OCI-LY1 (cell line): Measurements from ENCODE around the gene NHERF2.

Experiments used
- H2AFZ ChIP-seq: fragments of 200-600 bp; sonication (generic), shearing (Covaris generic); 2 replicates; pipeline ENCODE4 v1.6.0; 2014; ENCODE audit warnings: antibody characterized with exemption, mild to moderate bottlenecking, low read length
- H3F3A ChIP-seq: fragments of 200-600 bp; sonication (generic), shearing (Covaris generic); 2 replicates; pipeline ENCODE4 v1.6.0; 2014; ENCODE audit warnings: mild to moderate bottlenecking, antibody characterized with exemption, low read length, moderate library complexity; ENCODE audit not compliant: insufficient read depth
- H3K27ac ChIP-seq: fragments of 200-600 bp; sonication (generic); 2 replicates; pipeline ENCODE4 v1.5.1; 2014; ENCODE audit warnings: low read length, mixed run types, mild to moderate bottlenecking, low read depth; ENCODE audit not compliant: poor library complexity, severe bottlenecking
- H3K27me3 ChIP-seq: fragments of 200-600 bp; sonication (generic); 2 replicates; pipeline ENCODE4 v1.6.0; 2014; ENCODE audit warnings: antibody characterized with exemption, mild to moderate bottlenecking, low read length, moderate library complexity; ENCODE audit not compliant: insufficient read depth
- H3K36me3 ChIP-seq: fragments of 200-600 bp; sonication (generic); 2 replicates; pipeline ENCODE4 v1.6.1; 2014; ENCODE audit warnings: mild to moderate bottlenecking, antibody characterized with exemption, low read length, moderate library complexity, mixed read lengths; ENCODE audit not compliant: insufficient read depth
- H3K4me1 ChIP-seq: fragments of 200-600 bp; sonication (generic); 2 replicates; pipeline ENCODE4 v1.5.1; 2014; ENCODE audit warnings: mild to moderate bottlenecking, low read length, moderate library complexity; ENCODE audit not compliant: insufficient read depth, severe bottlenecking
- H3K4me2 ChIP-seq: fragments of 200-600 bp; sonication (generic), shearing (Covaris generic); 2 replicates; pipeline ENCODE4 v1.6.1; 2014; ENCODE audit warnings: low read length
- H3K4me3 ChIP-seq: fragments of 200-600 bp; sonication (generic); 2 replicates; pipeline ENCODE4 v1.5.1; 2014; ENCODE audit warnings: low read length, low read depth, mild to moderate bottlenecking, mixed read lengths; ENCODE audit not compliant: poor library complexity, severe bottlenecking
- H3K79me2 ChIP-seq: fragments of 200-600 bp; shearing (Covaris generic); 2 replicates; pipeline ENCODE4 v1.6.1; 2016; ENCODE audit warnings: mixed run types, low read length, mixed read lengths; ENCODE audit not compliant: insufficient read depth
- H3K9ac ChIP-seq: fragments of 200-600 bp; sonication (generic), shearing (Covaris generic); 2 replicates; pipeline ENCODE4 v1.6.1; 2014; ENCODE audit warnings: mild to moderate bottlenecking, low read length, mixed read lengths
- H3K9me2 ChIP-seq: fragments of 200-600 bp; sonication (generic), shearing (Covaris generic); 2 replicates; pipeline ENCODE4 v1.6.1; 2014; ENCODE audit warnings: low read depth, mild to moderate bottlenecking, low read length, mixed read lengths
- H3K9me3 ChIP-seq: fragments of 200-600 bp; shearing (Covaris generic); 2 replicates; pipeline ENCODE4 v1.6.1; 2014; ENCODE audit warnings: low read length, mixed read lengths
- H4K20me1 ChIP-seq: fragments of 200-600 bp; sonication (generic), shearing (Covaris generic); 2 replicates; pipeline ENCODE4 v1.6.0; 2016; ENCODE audit warnings: mild to moderate bottlenecking, low read length; ENCODE audit not compliant: insufficient read depth
- EZH2 ChIP-seq: fragments of 200-600 bp; sonication (generic), shearing (Covaris generic); IDR thresholded peaks from 2 replicates; pipeline ENCODE4 v1.8.0; 2017; ENCODE audit warnings: borderline replicate concordance, mixed run types, mild to moderate bottlenecking, antibody characterized with exemption, low read length, moderate library complexity, mixed read lengths
- TF ChIP-seq, protein P1 (sequence below): fragments of 200-600 bp; sonication (generic), shearing (Covaris generic); IDR thresholded peaks from 2 replicates; pipeline ENCODE4 v1.5.1; 2017; ENCODE audit warnings: mild to moderate bottlenecking, antibody characterized with exemption, low read length, moderate library complexity, mixed read lengths

Gene NHERF2

DNA sequence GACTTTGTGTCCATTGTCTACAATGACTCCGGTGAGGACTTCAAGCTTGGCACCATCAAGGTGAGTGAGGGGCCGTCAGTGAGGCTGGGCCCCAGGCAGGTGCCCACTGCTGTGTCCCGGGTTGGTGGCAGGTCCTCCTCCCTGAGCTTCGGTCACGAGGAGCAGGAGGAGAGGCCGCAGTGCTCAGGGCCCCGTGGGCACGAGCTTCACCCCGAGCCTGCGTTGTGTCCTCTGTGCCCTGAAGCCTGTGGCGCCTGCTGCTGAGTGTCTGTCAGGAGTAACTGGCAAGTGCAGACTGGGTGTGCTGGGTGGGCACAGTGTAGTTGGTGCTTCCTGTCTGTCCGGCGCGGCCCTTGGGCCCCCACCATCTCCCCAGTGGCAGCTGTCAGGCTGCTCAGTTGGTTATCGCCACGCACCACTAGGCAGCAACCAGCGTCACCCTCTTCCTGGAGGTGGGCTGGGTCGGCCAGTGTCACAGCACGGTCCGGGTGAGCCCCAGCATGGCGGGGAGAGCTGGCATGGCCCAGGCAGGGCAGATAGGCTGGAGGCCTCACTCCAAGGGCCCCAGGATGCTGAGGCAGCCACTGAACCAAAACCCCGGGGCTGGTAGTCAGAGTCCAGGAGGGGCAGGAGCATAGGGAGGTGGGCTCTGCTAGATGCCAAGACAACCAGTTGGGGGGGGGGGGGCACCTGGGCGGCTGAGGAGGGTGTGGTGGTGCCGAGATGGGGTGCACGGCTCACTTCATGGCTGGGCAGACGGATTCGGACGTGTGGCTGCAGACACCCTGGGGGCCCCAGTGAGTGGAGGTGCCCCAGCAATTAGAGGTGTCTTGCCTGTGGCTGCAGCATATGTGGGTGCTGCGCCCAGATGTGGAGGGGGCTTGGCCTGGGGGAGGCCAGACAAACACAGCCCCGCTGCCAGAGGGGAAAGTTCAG lies 60.4 kb downstream of the NHERF2 start:
- H3K36me3 ChIP-seq, result peaks cover 47% of the 10 kb centered on the region

DNA sequence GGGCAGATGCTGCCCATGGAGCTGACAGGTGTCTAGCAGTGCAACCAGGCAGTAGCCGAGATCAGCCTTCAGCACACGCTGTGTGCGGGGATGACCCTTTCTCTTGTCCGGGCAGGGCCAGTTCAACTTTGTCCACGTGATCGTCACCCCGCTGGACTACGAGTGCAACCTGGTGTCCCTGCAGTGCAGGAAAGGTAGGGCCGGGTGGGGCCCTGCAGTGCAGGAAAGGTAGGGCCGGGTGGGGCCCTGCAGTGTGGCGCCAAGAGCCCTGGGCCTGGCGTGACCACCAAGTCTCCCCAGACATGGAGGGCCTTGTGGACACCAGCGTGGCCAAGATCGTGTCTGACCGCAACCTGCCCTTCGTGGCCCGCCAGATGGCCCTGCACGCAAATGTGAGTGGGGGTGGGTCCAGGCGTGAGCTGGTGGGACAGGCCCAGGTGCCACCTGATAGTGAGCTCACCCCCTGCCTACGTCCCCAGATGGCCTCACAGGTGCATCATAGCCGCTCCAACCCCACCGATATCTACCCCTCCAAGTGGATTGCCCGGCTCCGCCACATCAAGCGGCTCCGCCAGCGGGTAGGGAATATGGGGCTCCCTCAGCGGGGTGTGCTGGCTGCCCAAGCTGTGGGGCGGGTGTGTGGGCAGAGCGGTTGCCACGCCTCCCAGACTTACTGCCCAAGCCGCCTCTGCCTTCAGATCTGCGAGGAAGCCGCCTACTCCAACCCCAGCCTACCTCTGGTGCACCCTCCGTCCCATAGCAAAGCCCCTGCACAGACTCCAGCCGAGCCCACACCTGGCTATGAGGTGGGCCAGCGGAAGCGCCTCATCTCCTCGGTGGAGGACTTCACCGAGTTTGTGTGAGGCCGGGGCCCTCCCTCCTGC lies 61.3 kb downstream of the NHERF2 start:
- Histone ChIP-seq H3K9me3 (no peaks in the 10 kb centered on the region), H3K27ac (no peak overlapping the region), H3K4me1 (peaks cover 18% of the 10 kb centered on the region), H3F3A (no peaks in the 10 kb centered on the region), H3K36me3 (peaks cover 43% of the 10 kb centered on the region), H3K9me2 (no peaks in the 10 kb centered on the region), H3K4me3 (no peak overlapping the region), H3K9ac (no peak overlapping the region), H2AFZ (no peak overlapping the region), H3K4me2 (no peak overlapping the region), H4K20me1 (no peaks in the 10 kb centered on the region), H3K27me3 (no peaks in the 10 kb centered on the region), H3K79me2 (no peaks in the 10 kb centered on the region)
- TF ChIP-seq, protein P1, sequence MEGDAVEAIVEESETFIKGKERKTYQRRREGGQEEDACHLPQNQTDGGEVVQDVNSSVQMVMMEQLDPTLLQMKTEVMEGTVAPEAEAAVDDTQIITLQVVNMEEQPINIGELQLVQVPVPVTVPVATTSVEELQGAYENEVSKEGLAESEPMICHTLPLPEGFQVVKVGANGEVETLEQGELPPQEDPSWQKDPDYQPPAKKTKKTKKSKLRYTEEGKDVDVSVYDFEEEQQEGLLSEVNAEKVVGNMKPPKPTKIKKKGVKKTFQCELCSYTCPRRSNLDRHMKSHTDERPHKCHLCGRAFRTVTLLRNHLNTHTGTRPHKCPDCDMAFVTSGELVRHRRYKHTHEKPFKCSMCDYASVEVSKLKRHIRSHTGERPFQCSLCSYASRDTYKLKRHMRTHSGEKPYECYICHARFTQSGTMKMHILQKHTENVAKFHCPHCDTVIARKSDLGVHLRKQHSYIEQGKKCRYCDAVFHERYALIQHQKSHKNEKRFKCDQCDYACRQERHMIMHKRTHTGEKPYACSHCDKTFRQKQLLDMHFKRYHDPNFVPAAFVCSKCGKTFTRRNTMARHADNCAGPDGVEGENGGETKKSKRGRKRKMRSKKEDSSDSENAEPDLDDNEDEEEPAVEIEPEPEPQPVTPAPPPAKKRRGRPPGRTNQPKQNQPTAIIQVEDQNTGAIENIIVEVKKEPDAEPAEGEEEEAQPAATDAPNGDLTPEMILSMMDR, result no peak
- TF ChIP-seq EZH2, result no peak

More for the DNA sequence above, 60.4 kb downstream of the NHERF2 start:
- Histone ChIP-seq H3K4me3 (no peak overlapping the region), H3K4me1 (peaks cover 18% of the 10 kb centered on the region), H3K79me2 (no peaks in the 10 kb centered on the region), H3K4me2 (no peak overlapping the region), H2AFZ (no peak overlapping the region), H3K27ac (no peak overlapping the region), H3K9me3 (no peaks in the 10 kb centered on the region), H3F3A (no peaks in the 10 kb centered on the region), H3K27me3 (no peaks in the 10 kb centered on the region), H4K20me1 (no peaks in the 10 kb centered on the region), H3K9ac (no peak overlapping the region), H3K9me2 (no peaks in the 10 kb centered on the region)
- TF ChIP-seq EZH2, result no peak
- TF ChIP-seq, protein P1, result no peak
